GM12872 (cell line): ENCODE data around the gene SEMA5A.

ENCODE experiments used
- TF ChIP-seq, protein P1 (sequence below): IDR thresholded peaks from 3 replicates; pipeline ENCODE4 v1.5.1; 2011; ENCODE audit warnings: low read depth, mild to moderate bottlenecking, low read length, moderate library complexity; ENCODE audit not compliant: insufficient read depth

The SEMA5A gene

DNA sequence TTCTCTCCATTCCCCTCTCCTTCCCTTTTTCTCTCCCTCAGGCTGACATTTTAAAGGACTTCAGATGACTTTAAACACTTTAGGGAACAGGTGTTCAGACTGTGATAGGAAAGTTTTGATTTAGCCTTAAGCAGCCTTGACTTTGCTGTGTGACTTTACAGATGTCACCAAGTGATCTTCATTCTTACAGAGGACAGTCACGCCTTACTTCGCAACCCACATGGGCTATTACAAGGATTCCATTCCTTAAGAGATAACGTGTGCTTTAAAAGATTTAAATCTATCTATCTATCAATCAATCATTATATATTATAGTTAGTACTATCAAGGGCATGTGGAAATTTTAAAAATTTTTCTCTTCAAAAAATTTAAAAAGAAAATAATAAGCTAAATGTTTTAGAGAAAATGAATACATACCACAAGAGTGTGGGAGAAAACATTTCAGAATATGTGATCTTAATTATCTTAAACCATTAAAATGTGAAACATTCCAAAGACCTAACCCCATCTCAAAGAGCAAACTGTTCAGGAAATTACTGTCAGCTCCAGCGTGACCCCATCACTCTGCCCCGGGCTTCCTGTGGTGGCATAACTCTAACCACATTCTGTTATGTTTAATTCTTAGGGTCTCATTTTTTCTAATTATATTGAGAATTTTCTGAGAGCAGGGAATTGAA lies 530.5 kb downstream of the SEMA5A start:
- TF ChIP-seq, protein P1, sequence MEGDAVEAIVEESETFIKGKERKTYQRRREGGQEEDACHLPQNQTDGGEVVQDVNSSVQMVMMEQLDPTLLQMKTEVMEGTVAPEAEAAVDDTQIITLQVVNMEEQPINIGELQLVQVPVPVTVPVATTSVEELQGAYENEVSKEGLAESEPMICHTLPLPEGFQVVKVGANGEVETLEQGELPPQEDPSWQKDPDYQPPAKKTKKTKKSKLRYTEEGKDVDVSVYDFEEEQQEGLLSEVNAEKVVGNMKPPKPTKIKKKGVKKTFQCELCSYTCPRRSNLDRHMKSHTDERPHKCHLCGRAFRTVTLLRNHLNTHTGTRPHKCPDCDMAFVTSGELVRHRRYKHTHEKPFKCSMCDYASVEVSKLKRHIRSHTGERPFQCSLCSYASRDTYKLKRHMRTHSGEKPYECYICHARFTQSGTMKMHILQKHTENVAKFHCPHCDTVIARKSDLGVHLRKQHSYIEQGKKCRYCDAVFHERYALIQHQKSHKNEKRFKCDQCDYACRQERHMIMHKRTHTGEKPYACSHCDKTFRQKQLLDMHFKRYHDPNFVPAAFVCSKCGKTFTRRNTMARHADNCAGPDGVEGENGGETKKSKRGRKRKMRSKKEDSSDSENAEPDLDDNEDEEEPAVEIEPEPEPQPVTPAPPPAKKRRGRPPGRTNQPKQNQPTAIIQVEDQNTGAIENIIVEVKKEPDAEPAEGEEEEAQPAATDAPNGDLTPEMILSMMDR = no peak

DNA sequence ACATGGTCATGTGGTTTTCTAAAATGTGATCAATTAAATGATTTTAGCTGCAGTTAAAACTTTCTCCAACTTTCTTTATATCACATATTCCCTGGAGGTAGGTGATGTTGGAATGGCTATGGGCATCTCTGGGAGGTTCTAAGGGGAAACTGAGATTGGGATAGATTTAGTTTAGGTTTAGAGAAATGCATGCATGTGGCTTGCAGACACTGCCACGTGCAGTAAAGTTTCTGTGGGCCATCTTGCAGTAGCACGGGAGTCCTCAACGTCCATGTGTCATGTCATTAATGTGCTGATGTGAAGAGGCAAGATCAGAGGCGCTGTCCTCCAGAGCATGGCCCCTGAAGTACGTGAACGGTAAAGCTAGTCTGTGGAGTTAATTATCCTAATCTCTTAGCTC lies 532.7 kb downstream of the SEMA5A start:
- TF ChIP-seq, protein P1 = no peak

GRCh38 chr5:9009931-9010651 lies 535.8 kb downstream of the SEMA5A start:
- TF ChIP-seq, protein P1 = no peak

GRCh38 chr5:8997542-8998070 lies 548.3 kb downstream of the SEMA5A start:
- TF ChIP-seq, protein P1 = no peak

GRCh38 chr5:8993031-8993430 lies 552.8 kb downstream of the SEMA5A start:
- TF ChIP-seq, protein P1 = peak; percentile 50; the same call in 2 of the 3 replicates
